GM12878 (cell line): Measurements from ENCODE around the gene NPAS4. TPM values are rescaled to one million over a fixed set of nuclear protein-coding genes. Genes with fewer than 3 reads are reported as not detected.

Experiments used
- ATAC-seq: fragments of 200-7000 bp; cut with Tn5 transposase; 3 replicates; pipeline ENCODE4 v1.9.1; 2020; ENCODE audit warnings: mild to moderate bottlenecking, moderate library complexity
- BruUV-seq: library from RNA; stranded (reverse); fragments of 400-500 nt; replicated peaks from 2 replicates; lab custom pipeline; 2021; lab: Mats Ljungman, UMichigan
- CTCF ChIA-PET: fragments of 300-600 bp; sonication (Branson Sonifier 250); formaldehyde crosslinking; extraction: SDS; loops from one replicate; lab custom pipeline; 2021; ENCODE audit warnings: inconsistent platforms; lab: Yijun Ruan, JAX
- POLR2A ChIA-PET: fragments of 350-600 bp; formaldehyde crosslinking; extraction: SDS; loops from one replicate; lab custom pipeline; 2021; ENCODE audit warnings: inconsistent platforms; lab: Charles Lee
- RAD21 ChIA-PET: fragments of 300-600 bp; sonication (Branson Sonifier 250); formaldehyde crosslinking; loops from one replicate; lab custom pipeline; 2023; ENCODE audit warnings: antibody characterized with exemption; ENCODE audit not compliant: unreplicated experiment; lab: Charles Lee
- SMC1A ChIA-PET: fragments of 300-600 bp; sonication (Branson Sonifier 250); formaldehyde crosslinking; loops from one replicate; lab custom pipeline; 2023; ENCODE audit not compliant: unreplicated experiment, uncharacterized antibody; lab: Charles Lee
- DNase-seq: peaks from one replicate; pipeline ENCODE4 v3.0.0-alpha.2; 2011; ENCODE audit warnings: low read depth, low spot score
- FAIRE-seq: peaks from 3 replicates; lab custom pipeline; 2011; peaks lifted over from hg19 to GRCh38; lab: Jason Lieb, UNC
- H2AFZ ChIP-seq: 2 replicates; pipeline ENCODE4 v1.6.0; 2011; ENCODE audit warnings: low read depth, low read length, control low read depth; ENCODE audit not compliant: control insufficient read depth
- H3K27ac ChIP-seq: 2 replicates; pipeline ENCODE4 v1.5.1; 2011; ENCODE audit warnings: control low read depth; ENCODE audit not compliant: control insufficient read depth, insufficient read depth
- H3K27me3 ChIP-seq, 2 experiments: replicated peaks in 1 of 2; 2 replicates each; pipeline versions ENCODE4 v1.6.0 to v1.6.1; 2011; ENCODE audit warnings: low read length in 1 of 2; ENCODE audit not compliant: control insufficient read depth in 2 of 2, insufficient read depth in 2 of 2
- H3K36me3 ChIP-seq, 2 experiments: 2 replicates each; pipeline ENCODE4 v1.5.1; 2011; ENCODE audit warnings: low read length in 1 of 2; ENCODE audit not compliant: control insufficient read depth in 2 of 2, insufficient read depth in 2 of 2
- H3K4me1 ChIP-seq: 2 replicates; pipeline ENCODE4 v1.6.1; 2011; ENCODE audit warnings: mild to moderate bottlenecking, low read length, moderate library complexity, mixed read lengths; ENCODE audit not compliant: control insufficient read depth, insufficient read depth
- H3K4me2 ChIP-seq: 2 replicates; pipeline ENCODE4 v1.6.0; 2011; ENCODE audit warnings: control low read depth; ENCODE audit not compliant: control insufficient read depth, insufficient read depth
- H3K4me3 ChIP-seq: fragments of 200-600 bp; sonication (generic); 2 replicates; pipeline ENCODE4 v1.5.1; 2016
- H3K79me2 ChIP-seq: 2 replicates; pipeline ENCODE4 v1.6.0; 2011; ENCODE audit warnings: low read length; ENCODE audit not compliant: control insufficient read depth, insufficient read depth
- H3K9ac ChIP-seq: 2 replicates; pipeline ENCODE4 v1.8.0; 2011; ENCODE audit warnings: low read length, control low read depth, mixed read lengths; ENCODE audit not compliant: control insufficient read depth, insufficient read depth
- H3K9me3 ChIP-seq: replicated peaks from 3 replicates; pipeline ENCODE4 v1.5.1; 2011; ENCODE audit warnings: mild to moderate bottlenecking, low read length; ENCODE audit not compliant: control insufficient read depth, insufficient read depth
- H4K20me1 ChIP-seq: 2 replicates; pipeline ENCODE4 v1.6.0; 2011; ENCODE audit not compliant: control insufficient read depth, insufficient read depth
- FOXK2 ChIP-seq: fragments of 450-650 bp; IDR thresholded peaks from 2 replicates; pipeline ENCODE4 v1.6.1; 2017; ENCODE audit warnings: mild to moderate bottlenecking, moderate library complexity
- MTA3 ChIP-seq: IDR thresholded peaks from 2 replicates; pipeline ENCODE4 v1.6.1; 2012; ENCODE audit warnings: low read length, inconsistent platforms, borderline replicate concordance
- NFXL1 ChIP-seq: fragments of 450-650 bp; IDR thresholded peaks from 2 replicates; pipeline ENCODE4 v1.6.1; 2017; ENCODE audit warnings: antibody characterized with exemption, mild to moderate bottlenecking, borderline replicate concordance
- RB1 ChIP-seq: fragments of 450-650 bp; formaldehyde crosslinking; IDR thresholded peaks from 2 replicates; pipeline ENCODE4 v1.6.1; 2017; ENCODE audit warnings: mild to moderate bottlenecking, borderline replicate concordance
- RBBP5 ChIP-seq: fragments of 200-600 bp; sonication (generic); conservative IDR thresholded peaks from 2 replicates; pipeline ENCODE4 v1.6.1; 2016
- WGBS: methylation state at CpG from one replicate; pipeline ENCODE4 v1.1.6; 2016; ENCODE audit warnings: low lambda C conversion rate; ENCODE audit not compliant: insufficient replicate concordance, insufficient coverage; ENCODE audit errors: missing lambda C conversion rate; 5-methylcytosine and 5-hydroxymethylcytosine counted together
- in situ Hi-C: fragments of 300-500 bp; cut with MboI; formaldehyde crosslinking; loops from 9 replicates; pipeline ENCODE4 v1.14.3; 2018; ENCODE audit warnings: mixed read lengths
- intact Hi-C: fragments of 100-400 bp; cut with micrococcal nuclease; formaldehyde crosslinking; loops from one replicate; pipeline ENCODE4 v1.14.2; 2022; ENCODE audit not compliant: unreplicated experiment
- polyA plus RNA-seq, 11 experiments: library from polyadenylated mRNA; depleted of rRNA in 4 of 11; unstranded in 6 of 11; stranded (reverse) in 5 of 11; fragments of >200 nt; fragmentation: Nextera tagmentation in 4 of 11; fragmentation: Illumina TruSeq in 1 of 11; extraction: Ambion mirVana in 4 of 11; extraction: Trizol in 1 of 11; gene quantifications; 1 replicate in 1 of 11; 2 replicates in 10 of 11; pipeline versions ENCODE4 v1.2.1 to v1.2.3, GENCODE V29; 2011 to 2016; ENCODE audit warnings: inconsistent platforms in 2 of 11, missing spikeins in 2 of 11, low read depth in 1 of 11
- total RNA-seq, 4 experiments: library from RNA; depleted of rRNA in 3 of 4; stranded (reverse); fragments of >200 nt in 3 of 4; fragmentation: Illumina TruSeq in 1 of 4; extraction: Trizol in 1 of 4; gene quantifications; 2 replicates each; pipeline versions ENCODE4 v1.2.1 to v1.2.3, GENCODE V29; 2013 to 2021
- TF ChIP-seq, protein P1 (sequence below): fragments of 450-650 bp; IDR thresholded peaks from 2 replicates; pipeline ENCODE4 v1.6.1; 2017; ENCODE audit warnings: antibody characterized with exemption, mild to moderate bottlenecking, moderate library complexity

The NPAS4 gene
- total and polyA plus RNA-seq, 10 of the 15 experiments (the other 5 are each of a cell fraction or from before 2014, with no cell fraction given): 0.03 to 0.18 (median 0.06) TPM; not detected in 7

DNA sequence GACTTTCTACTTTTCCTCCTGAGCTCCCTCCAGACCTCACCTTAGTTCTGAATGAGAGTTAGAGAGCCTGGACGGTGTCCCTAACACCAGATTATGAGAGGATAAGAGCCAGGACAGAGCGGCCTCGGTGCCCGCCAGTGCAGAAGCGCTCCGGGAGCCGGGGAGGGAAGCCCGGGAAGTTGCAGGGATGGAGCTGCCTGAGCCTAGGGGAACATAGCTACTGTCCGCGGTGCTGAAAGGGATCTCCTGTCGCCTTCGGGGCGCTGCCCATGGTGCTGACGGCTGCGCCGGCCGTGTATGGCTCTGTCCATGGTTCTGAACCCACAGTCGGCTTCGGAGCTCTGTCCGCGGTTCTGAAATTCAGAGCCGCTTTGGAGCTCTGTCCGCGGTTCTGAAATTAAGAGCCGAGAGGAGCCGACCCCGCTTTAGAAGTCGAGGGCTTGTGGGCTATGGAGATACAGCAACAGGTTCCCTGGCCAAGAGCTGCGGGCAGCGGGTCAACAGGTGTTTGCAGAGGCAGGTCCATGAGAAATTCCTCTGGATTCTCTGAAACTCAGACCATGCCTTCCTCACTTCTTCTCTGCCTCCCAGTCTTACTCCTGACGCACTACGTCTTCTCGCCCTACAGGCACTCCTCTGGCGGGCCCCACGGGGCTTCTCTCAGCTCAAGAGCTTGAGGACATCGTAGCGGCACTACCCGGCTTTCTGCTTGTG, 814 bp downstream of the NPAS4 start (continued):
- TF ChIP-seq, protein P1, sequence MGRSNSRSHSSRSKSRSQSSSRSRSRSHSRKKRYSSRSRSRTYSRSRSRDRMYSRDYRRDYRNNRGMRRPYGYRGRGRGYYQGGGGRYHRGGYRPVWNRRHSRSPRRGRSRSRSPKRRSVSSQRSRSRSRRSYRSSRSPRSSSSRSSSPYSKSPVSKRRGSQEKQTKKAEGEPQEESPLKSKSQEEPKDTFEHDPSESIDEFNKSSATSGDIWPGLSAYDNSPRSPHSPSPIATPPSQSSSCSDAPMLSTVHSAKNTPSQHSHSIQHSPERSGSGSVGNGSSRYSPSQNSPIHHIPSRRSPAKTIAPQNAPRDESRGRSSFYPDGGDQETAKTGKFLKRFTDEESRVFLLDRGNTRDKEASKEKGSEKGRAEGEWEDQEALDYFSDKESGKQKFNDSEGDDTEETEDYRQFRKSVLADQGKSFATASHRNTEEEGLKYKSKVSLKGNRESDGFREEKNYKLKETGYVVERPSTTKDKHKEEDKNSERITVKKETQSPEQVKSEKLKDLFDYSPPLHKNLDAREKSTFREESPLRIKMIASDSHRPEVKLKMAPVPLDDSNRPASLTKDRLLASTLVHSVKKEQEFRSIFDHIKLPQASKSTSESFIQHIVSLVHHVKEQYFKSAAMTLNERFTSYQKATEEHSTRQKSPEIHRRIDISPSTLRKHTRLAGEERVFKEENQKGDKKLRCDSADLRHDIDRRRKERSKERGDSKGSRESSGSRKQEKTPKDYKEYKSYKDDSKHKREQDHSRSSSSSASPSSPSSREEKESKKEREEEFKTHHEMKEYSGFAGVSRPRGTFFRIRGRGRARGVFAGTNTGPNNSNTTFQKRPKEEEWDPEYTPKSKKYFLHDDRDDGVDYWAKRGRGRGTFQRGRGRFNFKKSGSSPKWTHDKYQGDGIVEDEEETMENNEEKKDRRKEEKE: no peak
- TF ChIP-seq FOXK2 (0 out of 2 replicates have a peak, but pooled peaks have one; percentile 33), MTA3 (no peak)

DNA sequence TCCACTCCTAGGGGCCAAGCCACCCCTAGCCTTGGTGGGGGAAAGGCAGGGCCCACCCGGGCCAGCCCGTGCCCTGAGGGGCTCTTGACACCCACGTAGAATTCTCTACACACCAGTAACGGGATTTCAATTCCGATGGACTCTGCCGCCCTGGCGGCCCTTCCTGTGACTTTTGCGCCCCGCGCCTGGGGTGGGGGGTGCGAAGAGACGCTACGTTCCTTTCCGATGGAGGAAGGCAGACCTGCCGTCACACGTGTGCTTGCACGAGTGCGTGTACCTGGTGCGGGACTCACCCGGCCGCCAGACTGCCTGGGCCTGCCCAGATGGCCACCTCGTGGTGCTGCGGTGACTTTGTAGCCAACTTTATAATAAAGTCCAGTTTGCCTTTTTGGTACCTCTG, 5.5 kb downstream of the NPAS4 start:
- Histone ChIP-seq H3K9me3 (no peaks in the 10 kb centered on the region), H3K27me3 (no peaks in the 10 kb centered on the region), H2AFZ (no peak overlapping the region), H3K4me3 (no peak overlapping the region), H3K9ac (no peak overlapping the region), H4K20me1 (no peaks in the 10 kb centered on the region), H3K4me1 (no peaks in the 10 kb centered on the region), H3K79me2 (no peaks in the 10 kb centered on the region), H3K27ac (no peak overlapping the region), H3K36me3 (no peaks in the 10 kb centered on the region), H3K4me2 (no peak overlapping the region)
- CTCF ChIA-PET: interaction anchor here (0.8 kb wide), 1 partner anchor 12 kb away, joined by 3 read pairs; the partner anchor contains the start of gene MRPL11
- in situ Hi-C loops (no loop called here), intact Hi-C loops (no loop called here)
- DNase-seq: no peak
- TF ChIP-seq NFXL1: no peak
- TF ChIP-seq RB1: no peak
- no peak for TF ChIP-seq RBBP5
- RAD21 ChIA-PET: no interaction called here
- WGBS: 63% methylated on average over 23 of the region's 23 CpGs
- SMC1A ChIA-PET: no interaction called here
- no peak for FAIRE-seq
- no peak for ATAC-seq
- POLR2A ChIA-PET: no interaction called here
- BruUV-seq: no TSS peak
